OCI-LY1 (cell line): ENCODE measurements around the gene CHRNG.

Source experiments
- H2AFZ ChIP-seq: fragments of 200-600 bp; sonication (generic), shearing (Covaris generic); 2 replicates; pipeline ENCODE4 v1.6.0; 2014; ENCODE audit warnings: antibody characterized with exemption, mild to moderate bottlenecking, low read length
- H3F3A ChIP-seq: fragments of 200-600 bp; sonication (generic), shearing (Covaris generic); 2 replicates; pipeline ENCODE4 v1.6.0; 2014; ENCODE audit warnings: mild to moderate bottlenecking, antibody characterized with exemption, low read length, moderate library complexity; ENCODE audit not compliant: insufficient read depth
- H3K27ac ChIP-seq: fragments of 200-600 bp; sonication (generic); 2 replicates; pipeline ENCODE4 v1.5.1; 2014; ENCODE audit warnings: low read length, mixed run types, mild to moderate bottlenecking, low read depth; ENCODE audit not compliant: poor library complexity, severe bottlenecking
- H3K27me3 ChIP-seq: fragments of 200-600 bp; sonication (generic); 2 replicates; pipeline ENCODE4 v1.6.0; 2014; ENCODE audit warnings: antibody characterized with exemption, mild to moderate bottlenecking, low read length, moderate library complexity; ENCODE audit not compliant: insufficient read depth
- H3K36me3 ChIP-seq: fragments of 200-600 bp; sonication (generic); 2 replicates; pipeline ENCODE4 v1.6.1; 2014; ENCODE audit warnings: mild to moderate bottlenecking, antibody characterized with exemption, low read length, moderate library complexity, mixed read lengths; ENCODE audit not compliant: insufficient read depth
- H3K4me1 ChIP-seq: fragments of 200-600 bp; sonication (generic); 2 replicates; pipeline ENCODE4 v1.5.1; 2014; ENCODE audit warnings: mild to moderate bottlenecking, low read length, moderate library complexity; ENCODE audit not compliant: insufficient read depth, severe bottlenecking
- H3K4me2 ChIP-seq: fragments of 200-600 bp; sonication (generic), shearing (Covaris generic); 2 replicates; pipeline ENCODE4 v1.6.1; 2014; ENCODE audit warnings: low read length
- H3K4me3 ChIP-seq: fragments of 200-600 bp; sonication (generic); 2 replicates; pipeline ENCODE4 v1.5.1; 2014; ENCODE audit warnings: low read length, low read depth, mild to moderate bottlenecking, mixed read lengths; ENCODE audit not compliant: poor library complexity, severe bottlenecking
- H3K79me2 ChIP-seq: fragments of 200-600 bp; shearing (Covaris generic); 2 replicates; pipeline ENCODE4 v1.6.1; 2016; ENCODE audit warnings: mixed run types, low read length, mixed read lengths; ENCODE audit not compliant: insufficient read depth
- H3K9ac ChIP-seq: fragments of 200-600 bp; sonication (generic), shearing (Covaris generic); 2 replicates; pipeline ENCODE4 v1.6.1; 2014; ENCODE audit warnings: mild to moderate bottlenecking, low read length, mixed read lengths
- H3K9me2 ChIP-seq: fragments of 200-600 bp; sonication (generic), shearing (Covaris generic); 2 replicates; pipeline ENCODE4 v1.6.1; 2014; ENCODE audit warnings: low read depth, mild to moderate bottlenecking, low read length, mixed read lengths
- H3K9me3 ChIP-seq: fragments of 200-600 bp; shearing (Covaris generic); 2 replicates; pipeline ENCODE4 v1.6.1; 2014; ENCODE audit warnings: low read length, mixed read lengths
- H4K20me1 ChIP-seq: fragments of 200-600 bp; sonication (generic), shearing (Covaris generic); 2 replicates; pipeline ENCODE4 v1.6.0; 2016; ENCODE audit warnings: mild to moderate bottlenecking, low read length; ENCODE audit not compliant: insufficient read depth
- EZH2 ChIP-seq: fragments of 200-600 bp; sonication (generic), shearing (Covaris generic); IDR thresholded peaks from 2 replicates; pipeline ENCODE4 v1.8.0; 2017; ENCODE audit warnings: borderline replicate concordance, mixed run types, mild to moderate bottlenecking, antibody characterized with exemption, low read length, moderate library complexity, mixed read lengths
- TF ChIP-seq, protein P1 (sequence below): fragments of 200-600 bp; sonication (generic), shearing (Covaris generic); IDR thresholded peaks from 2 replicates; pipeline ENCODE4 v1.5.1; 2017; ENCODE audit warnings: mild to moderate bottlenecking, antibody characterized with exemption, low read length, moderate library complexity, mixed read lengths

The CHRNG gene

DNA sequence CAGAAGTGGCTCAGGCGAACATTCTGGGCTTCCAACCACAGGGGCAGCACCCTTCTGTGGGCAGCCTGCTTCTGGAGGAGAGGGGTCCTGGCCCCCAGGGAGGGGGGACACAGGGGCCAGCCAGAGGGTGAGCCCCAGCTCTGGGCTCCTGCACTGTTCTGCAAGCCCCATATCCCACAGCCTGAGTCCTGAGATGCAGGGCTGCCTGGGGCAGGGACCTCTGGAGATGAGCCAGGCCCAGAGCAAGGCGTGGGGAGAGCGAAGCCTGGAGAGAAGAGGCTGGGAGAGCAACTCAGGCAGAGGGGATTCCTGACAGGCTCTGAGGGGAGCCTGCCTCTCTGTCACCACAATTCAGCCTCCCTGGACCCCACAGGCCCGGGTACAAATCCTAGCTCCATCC, 32.8 kb upstream of the CHRNG start:
- Histone ChIP-seq H3K27ac (no peak overlapping the region), H3K27me3 (no peaks in the 10 kb centered on the region), H3K4me1 (no peaks in the 10 kb centered on the region), H3K79me2 (no peaks in the 10 kb centered on the region), H3K4me3 (no peak overlapping the region), H2AFZ (no peak overlapping the region), H3K36me3 (no peaks in the 10 kb centered on the region), H3K9ac (no peak overlapping the region), H3K4me2 (no peak overlapping the region), H3K9me3 (no peaks in the 10 kb centered on the region), H4K20me1 (no peaks in the 10 kb centered on the region), H3K9me2 (no peaks in the 10 kb centered on the region), H3F3A (no peaks in the 10 kb centered on the region)
- no peak for TF ChIP-seq EZH2
- TF ChIP-seq, protein P1, sequence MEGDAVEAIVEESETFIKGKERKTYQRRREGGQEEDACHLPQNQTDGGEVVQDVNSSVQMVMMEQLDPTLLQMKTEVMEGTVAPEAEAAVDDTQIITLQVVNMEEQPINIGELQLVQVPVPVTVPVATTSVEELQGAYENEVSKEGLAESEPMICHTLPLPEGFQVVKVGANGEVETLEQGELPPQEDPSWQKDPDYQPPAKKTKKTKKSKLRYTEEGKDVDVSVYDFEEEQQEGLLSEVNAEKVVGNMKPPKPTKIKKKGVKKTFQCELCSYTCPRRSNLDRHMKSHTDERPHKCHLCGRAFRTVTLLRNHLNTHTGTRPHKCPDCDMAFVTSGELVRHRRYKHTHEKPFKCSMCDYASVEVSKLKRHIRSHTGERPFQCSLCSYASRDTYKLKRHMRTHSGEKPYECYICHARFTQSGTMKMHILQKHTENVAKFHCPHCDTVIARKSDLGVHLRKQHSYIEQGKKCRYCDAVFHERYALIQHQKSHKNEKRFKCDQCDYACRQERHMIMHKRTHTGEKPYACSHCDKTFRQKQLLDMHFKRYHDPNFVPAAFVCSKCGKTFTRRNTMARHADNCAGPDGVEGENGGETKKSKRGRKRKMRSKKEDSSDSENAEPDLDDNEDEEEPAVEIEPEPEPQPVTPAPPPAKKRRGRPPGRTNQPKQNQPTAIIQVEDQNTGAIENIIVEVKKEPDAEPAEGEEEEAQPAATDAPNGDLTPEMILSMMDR: no peak

DNA sequence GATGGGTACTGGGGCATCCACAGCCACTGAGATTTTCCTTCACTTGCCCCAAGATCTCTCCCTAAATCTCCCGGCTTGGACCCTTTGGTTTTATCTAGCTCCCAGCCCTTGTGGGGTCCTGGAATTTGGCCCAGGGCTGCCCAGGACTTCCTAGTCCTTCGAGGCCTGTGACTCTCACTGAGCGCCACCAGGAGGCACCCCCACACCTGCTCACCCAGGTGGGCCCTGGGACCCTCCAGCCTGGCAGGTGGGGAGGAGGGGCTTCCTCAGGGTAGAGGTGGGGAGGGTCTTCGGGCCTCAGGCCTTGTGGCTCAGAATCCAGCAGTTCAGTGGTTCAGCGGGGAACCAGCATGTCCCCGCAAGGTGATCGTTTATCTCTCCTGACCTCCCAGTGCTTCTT, 31.2 kb upstream of the CHRNG start:
- Histone ChIP-seq H3K27ac (no peak overlapping the region), H3K4me3 (no peak overlapping the region), H3K4me1 (no peaks in the 10 kb centered on the region), H3K27me3 (no peaks in the 10 kb centered on the region), H3K4me2 (no peak overlapping the region), H3F3A (no peaks in the 10 kb centered on the region), H3K9me3 (no peaks in the 10 kb centered on the region), H2AFZ (no peak overlapping the region), H3K36me3 (no peaks in the 10 kb centered on the region), H3K79me2 (no peaks in the 10 kb centered on the region), H3K9me2 (no peaks in the 10 kb centered on the region), H3K9ac (no peak overlapping the region), H4K20me1 (no peaks in the 10 kb centered on the region)
- TF ChIP-seq, protein P1: no peak
- no peak for TF ChIP-seq EZH2

DNA sequence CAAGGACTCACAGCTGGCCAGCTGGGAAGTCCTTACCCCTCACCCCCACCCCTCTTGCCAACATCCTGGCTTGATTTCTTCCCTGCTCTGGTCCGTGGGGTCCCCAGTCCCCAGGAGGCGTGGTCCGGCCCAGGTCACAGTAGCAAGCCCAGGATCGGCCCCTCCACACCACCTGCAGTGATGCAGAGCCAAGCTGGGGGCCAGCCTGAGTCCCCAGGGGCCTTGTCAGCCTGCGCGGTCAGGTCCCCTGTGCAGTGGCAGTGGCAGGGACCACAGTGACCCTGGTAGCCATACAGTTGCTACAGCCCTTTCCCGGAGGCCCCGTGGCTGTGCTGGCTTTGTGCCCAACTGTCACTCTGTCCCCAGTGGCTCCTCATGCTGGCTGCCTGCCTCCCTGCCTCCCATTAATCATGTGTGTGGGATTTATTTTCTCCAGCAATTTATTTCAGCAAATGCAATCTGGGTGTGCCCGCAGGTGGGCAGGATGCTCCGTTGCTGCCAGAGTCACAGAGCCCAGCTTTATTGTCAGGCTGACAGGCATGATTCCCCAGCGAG, 28.1 kb upstream of the CHRNG start:
- H3K4me1 ChIP-seq: no peaks in the 10 kb centered on the region
- no peaks in the 10 kb centered on the region for H3K9me3 ChIP-seq
- no peak overlapping the region for H3K27ac ChIP-seq
- H3K36me3 ChIP-seq: no peaks in the 10 kb centered on the region
- H3K79me2 ChIP-seq: no peaks in the 10 kb centered on the region
- H3K4me3 ChIP-seq: no peak overlapping the region
- no peak overlapping the region for H3K4me2 ChIP-seq
- no peak overlapping the region for H3K9ac ChIP-seq
- H3K9me2 ChIP-seq: no peaks in the 10 kb centered on the region
- no peaks in the 10 kb centered on the region for H3K27me3 ChIP-seq
- no peaks in the 10 kb centered on the region for H4K20me1 ChIP-seq
- H2AFZ ChIP-seq: no peak overlapping the region
- no peak for TF ChIP-seq EZH2
- TF ChIP-seq, protein P1: no peak
- no peaks in the 10 kb centered on the region for H3F3A ChIP-seq
